GM12878 (cell line): ENCODE data around the gene TLR1. TPM values are rescaled to one million over a fixed set of nuclear protein-coding genes. Genes with fewer than 3 reads are reported as not detected.

Experiments
- ATAC-seq: fragments of 200-7000 bp; cut with Tn5 transposase; 3 replicates; pipeline ENCODE4 v1.9.1; 2020; ENCODE audit warnings: mild to moderate bottlenecking, moderate library complexity
- BruUV-seq: library from RNA; stranded (reverse); fragments of 400-500 nt; replicated peaks from 2 replicates; lab custom pipeline; 2021; lab: Mats Ljungman, UMichigan
- CTCF ChIA-PET: fragments of 300-600 bp; sonication (Branson Sonifier 250); formaldehyde crosslinking; extraction: SDS; loops from one replicate; lab custom pipeline; 2021; ENCODE audit warnings: inconsistent platforms; lab: Yijun Ruan, JAX
- POLR2A ChIA-PET: fragments of 350-600 bp; formaldehyde crosslinking; extraction: SDS; loops from one replicate; lab custom pipeline; 2021; ENCODE audit warnings: inconsistent platforms; lab: Charles Lee
- RAD21 ChIA-PET: fragments of 300-600 bp; sonication (Branson Sonifier 250); formaldehyde crosslinking; loops from one replicate; lab custom pipeline; 2023; ENCODE audit warnings: antibody characterized with exemption; ENCODE audit not compliant: unreplicated experiment; lab: Charles Lee
- SMC1A ChIA-PET: fragments of 300-600 bp; sonication (Branson Sonifier 250); formaldehyde crosslinking; loops from one replicate; lab custom pipeline; 2023; ENCODE audit not compliant: unreplicated experiment, uncharacterized antibody; lab: Charles Lee
- DNase-seq: peaks from one replicate; pipeline ENCODE4 v3.0.0-alpha.2; 2011; ENCODE audit warnings: low read depth, low spot score
- FAIRE-seq: peaks from 3 replicates; lab custom pipeline; 2011; peaks lifted over from hg19 to GRCh38; lab: Jason Lieb, UNC
- H2AFZ ChIP-seq: 2 replicates; pipeline ENCODE4 v1.6.0; 2011; ENCODE audit warnings: low read depth, low read length, control low read depth; ENCODE audit not compliant: control insufficient read depth
- H3K27ac ChIP-seq: 2 replicates; pipeline ENCODE4 v1.5.1; 2011; ENCODE audit warnings: control low read depth; ENCODE audit not compliant: control insufficient read depth, insufficient read depth
- H3K27me3 ChIP-seq, 2 experiments: replicated peaks in 1 of 2; 2 replicates each; pipeline versions ENCODE4 v1.6.0 to v1.6.1; 2011; ENCODE audit warnings: low read length in 1 of 2; ENCODE audit not compliant: control insufficient read depth in 2 of 2, insufficient read depth in 2 of 2
- H3K36me3 ChIP-seq, 2 experiments: 2 replicates each; pipeline ENCODE4 v1.5.1; 2011; ENCODE audit warnings: low read length in 1 of 2; ENCODE audit not compliant: control insufficient read depth in 2 of 2, insufficient read depth in 2 of 2
- H3K4me1 ChIP-seq: 2 replicates; pipeline ENCODE4 v1.6.1; 2011; ENCODE audit warnings: mild to moderate bottlenecking, low read length, moderate library complexity, mixed read lengths; ENCODE audit not compliant: control insufficient read depth, insufficient read depth
- H3K4me2 ChIP-seq: 2 replicates; pipeline ENCODE4 v1.6.0; 2011; ENCODE audit warnings: control low read depth; ENCODE audit not compliant: control insufficient read depth, insufficient read depth
- H3K4me3 ChIP-seq: fragments of 200-600 bp; sonication (generic); 2 replicates; pipeline ENCODE4 v1.5.1; 2016
- H3K79me2 ChIP-seq: 2 replicates; pipeline ENCODE4 v1.6.0; 2011; ENCODE audit warnings: low read length; ENCODE audit not compliant: control insufficient read depth, insufficient read depth
- H3K9ac ChIP-seq: 2 replicates; pipeline ENCODE4 v1.8.0; 2011; ENCODE audit warnings: low read length, control low read depth, mixed read lengths; ENCODE audit not compliant: control insufficient read depth, insufficient read depth
- H3K9me3 ChIP-seq: replicated peaks from 3 replicates; pipeline ENCODE4 v1.5.1; 2011; ENCODE audit warnings: mild to moderate bottlenecking, low read length; ENCODE audit not compliant: control insufficient read depth, insufficient read depth
- H4K20me1 ChIP-seq: 2 replicates; pipeline ENCODE4 v1.6.0; 2011; ENCODE audit not compliant: control insufficient read depth, insufficient read depth
- BHLHE40 ChIP-seq, 2 experiments: fragments of 450-650 bp in 1 of 2; IDR thresholded peaks; 2 replicates each; pipeline ENCODE4 v1.6.1; 2011 to 2017; ENCODE audit warnings: low read depth in 2 of 2, borderline replicate concordance in 1 of 2, improper control_type of control experiment in 1 of 2, low read length in 1 of 2, mild to moderate bottlenecking in 1 of 2
- DPF2 ChIP-seq: fragments of 450-650 bp; IDR thresholded peaks from 2 replicates; pipeline ENCODE4 v1.6.1; 2017; ENCODE audit warnings: mild to moderate bottlenecking
- EGR1 ChIP-seq, 2 experiments: IDR thresholded peaks; 1 replicate in 1 of 2; 2 replicates in 1 of 2; pipeline ENCODE4 v1.6.1; 2011 to 2012; ENCODE audit warnings: low read depth in 2 of 2, low read length in 2 of 2, borderline replicate concordance in 1 of 2, mild to moderate bottlenecking in 1 of 2, moderate library complexity in 1 of 2
- LARP7 ChIP-seq: fragments of 450-650 bp; IDR thresholded peaks from 2 replicates; pipeline ENCODE4 v1.6.1; 2017; ENCODE audit warnings: mild to moderate bottlenecking
- RELA ChIP-seq: fragments of 450-650 bp; IDR thresholded peaks from 2 replicates; pipeline ENCODE4 v1.8.0; 2014; ENCODE audit warnings: borderline replicate concordance; ENCODE audit not compliant: partially characterized antibody
- WGBS: methylation state at CpG from one replicate; pipeline ENCODE4 v1.1.6; 2016; ENCODE audit warnings: low lambda C conversion rate; ENCODE audit not compliant: insufficient replicate concordance, insufficient coverage; ENCODE audit errors: missing lambda C conversion rate; 5-methylcytosine and 5-hydroxymethylcytosine counted together
- in situ Hi-C: fragments of 300-500 bp; cut with MboI; formaldehyde crosslinking; loops from 9 replicates; pipeline ENCODE4 v1.14.3; 2018; ENCODE audit warnings: mixed read lengths
- intact Hi-C: fragments of 100-400 bp; cut with micrococcal nuclease; formaldehyde crosslinking; loops from one replicate; pipeline ENCODE4 v1.14.2; 2022; ENCODE audit not compliant: unreplicated experiment
- polyA plus RNA-seq, 11 experiments: library from polyadenylated mRNA; depleted of rRNA in 4 of 11; unstranded in 6 of 11; stranded (reverse) in 5 of 11; fragments of >200 nt; fragmentation: Nextera tagmentation in 4 of 11; fragmentation: Illumina TruSeq in 1 of 11; extraction: Ambion mirVana in 4 of 11; extraction: Trizol in 1 of 11; gene quantifications; 1 replicate in 1 of 11; 2 replicates in 10 of 11; pipeline versions ENCODE4 v1.2.1 to v1.2.3, GENCODE V29; 2011 to 2016; ENCODE audit warnings: inconsistent platforms in 2 of 11, missing spikeins in 2 of 11, low read depth in 1 of 11
- total RNA-seq, 4 experiments: library from RNA; depleted of rRNA in 3 of 4; stranded (reverse); fragments of >200 nt in 3 of 4; fragmentation: Illumina TruSeq in 1 of 4; extraction: Trizol in 1 of 4; gene quantifications; 2 replicates each; pipeline versions ENCODE4 v1.2.1 to v1.2.3, GENCODE V29; 2013 to 2021
- TF ChIP-seq, protein P1 (sequence below): fragments of 450-650 bp; IDR thresholded peaks from 2 replicates; pipeline ENCODE4 v1.6.1; 2017; ENCODE audit warnings: antibody characterized with exemption, mild to moderate bottlenecking, moderate library complexity

Gene TLR1
- total and polyA plus RNA-seq, 10 of the 15 experiments (the other 5 are each of a cell fraction or from before 2014, with no cell fraction given), result 9.3 to 57.1 (median 20.4) TPM

DNA sequence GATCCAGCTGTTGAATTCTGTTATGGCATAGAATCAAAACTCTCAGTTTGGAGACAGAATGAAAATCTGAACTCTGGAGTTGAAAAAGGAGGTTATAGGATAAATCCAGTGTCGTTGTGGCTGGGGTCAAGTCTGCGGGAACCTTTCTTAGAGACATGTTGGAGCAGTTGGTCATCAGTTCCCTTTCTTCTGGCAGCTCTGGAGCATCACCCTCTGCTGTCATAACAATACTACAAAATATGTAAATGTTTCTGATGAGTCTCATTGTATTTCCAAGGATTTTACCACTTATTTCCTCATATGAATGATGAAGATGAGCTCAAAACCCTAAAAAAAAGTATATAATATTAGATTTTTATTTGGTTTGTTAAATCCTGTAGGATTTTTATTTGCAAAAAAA, 29.3 kb downstream of the TLR1 start:
- ChIA-PET RAD21 (interaction anchor here (1.5 to 2.1 kb wide), 3 partner anchors 12 to 29 kb away, joined by 4 to 6 read pairs (median 6); no protein-coding TSS in a partner anchor), POLR2A (interaction anchor here (0.7 to 1.0 kb wide), 2 partner anchors 11 to 44 kb away, joined by 3 to 5 read pairs; no protein-coding TSS in a partner anchor), SMC1A (interaction anchor here (1.2 to 3.7 kb wide), 2 partner anchors 9 to 13 kb away, joined by 3 to 24 read pairs; no protein-coding TSS in a partner anchor), CTCF (interaction anchor here (0.9 to 1.8 kb wide), 2 partner anchors 15 to 596 kb away, joined by 3 to 6 read pairs; no protein-coding TSS in a partner anchor)
- H3K27ac ChIP-seq, result no peak overlapping the region
- H3K79me2 ChIP-seq, result peaks cover 68% of the 10 kb centered on the region
- DNase-seq (no peak), ATAC-seq (no peak), FAIRE-seq (no peak)
- H3K27me3 ChIP-seq, result no peaks in the 10 kb centered on the region
- intact Hi-C loops (no loop called here), in situ Hi-C loops (no loop called here)
- TF ChIP-seq, protein P1, sequence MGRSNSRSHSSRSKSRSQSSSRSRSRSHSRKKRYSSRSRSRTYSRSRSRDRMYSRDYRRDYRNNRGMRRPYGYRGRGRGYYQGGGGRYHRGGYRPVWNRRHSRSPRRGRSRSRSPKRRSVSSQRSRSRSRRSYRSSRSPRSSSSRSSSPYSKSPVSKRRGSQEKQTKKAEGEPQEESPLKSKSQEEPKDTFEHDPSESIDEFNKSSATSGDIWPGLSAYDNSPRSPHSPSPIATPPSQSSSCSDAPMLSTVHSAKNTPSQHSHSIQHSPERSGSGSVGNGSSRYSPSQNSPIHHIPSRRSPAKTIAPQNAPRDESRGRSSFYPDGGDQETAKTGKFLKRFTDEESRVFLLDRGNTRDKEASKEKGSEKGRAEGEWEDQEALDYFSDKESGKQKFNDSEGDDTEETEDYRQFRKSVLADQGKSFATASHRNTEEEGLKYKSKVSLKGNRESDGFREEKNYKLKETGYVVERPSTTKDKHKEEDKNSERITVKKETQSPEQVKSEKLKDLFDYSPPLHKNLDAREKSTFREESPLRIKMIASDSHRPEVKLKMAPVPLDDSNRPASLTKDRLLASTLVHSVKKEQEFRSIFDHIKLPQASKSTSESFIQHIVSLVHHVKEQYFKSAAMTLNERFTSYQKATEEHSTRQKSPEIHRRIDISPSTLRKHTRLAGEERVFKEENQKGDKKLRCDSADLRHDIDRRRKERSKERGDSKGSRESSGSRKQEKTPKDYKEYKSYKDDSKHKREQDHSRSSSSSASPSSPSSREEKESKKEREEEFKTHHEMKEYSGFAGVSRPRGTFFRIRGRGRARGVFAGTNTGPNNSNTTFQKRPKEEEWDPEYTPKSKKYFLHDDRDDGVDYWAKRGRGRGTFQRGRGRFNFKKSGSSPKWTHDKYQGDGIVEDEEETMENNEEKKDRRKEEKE, result no peak
- no peak for TF ChIP-seq EGR1 (IDR thresholded peaks at IDR 0.05; ENCODE audit: borderline replicate concordance in 1 of 2, low read depth in 2 of 2, low read length in 2 of 2)
- no peak for TF ChIP-seq RELA
- no peak for TF ChIP-seq BHLHE40 (IDR thresholded peaks at IDR 0.05; ENCODE audit: borderline replicate concordance in 1 of 2, low read depth in 2 of 2, low read length in 1 of 2)
- no peak for TF ChIP-seq LARP7
- no peak for TF ChIP-seq DPF2
- 100% methylated on average over 2 of the region's 2 CpGs for WGBS
- H3K4me2 ChIP-seq, result no peak overlapping the region
- H3K4me1 ChIP-seq, result 0 out of 2 replicates have a peak, but pooled peaks cover 4% of the 10 kb centered on the region
- peaks cover 62% of the 10 kb centered on the region for H3K9me3 ChIP-seq
- no peak overlapping the region for H2AFZ ChIP-seq
- no peak overlapping the region for H3K9ac ChIP-seq
- BruUV-seq, result no TSS peak
- H4K20me1 ChIP-seq, result no peaks in the 10 kb centered on the region
- H3K36me3 ChIP-seq, result peaks cover 2 to 40% of the 10 kb centered on the region in 2 experiments
- H3K4me3 ChIP-seq, result no peak overlapping the region
